Hepatocyte (in vitro differentiated cells): Measurements from ENCODE around the gene RAN. TPM values are rescaled to one million over a fixed set of nuclear protein-coding genes. Genes with fewer than 3 reads are reported as not detected.
A peak's percentile ranks its signal among the peaks of the same experiment; 100 is the strongest.

ENCODE experiments used
- DNase-seq: peaks from one replicate; pipeline ENCODE4 v3.0.0-alpha.2; 2016; ENCODE audit warnings: low spot score
- H2AFZ ChIP-seq: fragments of 200-600 bp; sonication (generic); 2 replicates; pipeline ENCODE4 v1.6.0; 2016; ENCODE audit warnings: antibody characterized with exemption, mild to moderate bottlenecking
- H3K27ac ChIP-seq: fragments of 200-600 bp; sonication (generic); 2 replicates; pipeline ENCODE4 v1.5.1; 2016; ENCODE audit warnings: mild to moderate bottlenecking
- H3K27me3 ChIP-seq: fragments of 200-600 bp; sonication (generic); 2 replicates; pipeline ENCODE4 v1.6.1; 2016
- H3K36me3 ChIP-seq: fragments of 200-600 bp; sonication (generic); replicated peaks from 2 replicates; pipeline ENCODE4 v1.5.1; 2016; ENCODE audit warnings: low read depth; ENCODE audit not compliant: insufficient read depth
- H3K4me1 ChIP-seq: fragments of 200-600 bp; sonication (generic); 2 replicates; pipeline ENCODE4 v1.5.1; 2016; ENCODE audit warnings: mild to moderate bottlenecking, moderate library complexity; ENCODE audit not compliant: insufficient read depth
- H3K4me2 ChIP-seq: fragments of 200-600 bp; sonication (generic); 2 replicates; pipeline ENCODE4 v1.6.0; 2016
- H3K4me3 ChIP-seq: fragments of 200-600 bp; sonication (generic); 2 replicates; pipeline ENCODE4 v1.5.1; 2016; ENCODE audit warnings: mild to moderate bottlenecking
- H3K79me2 ChIP-seq: fragments of 200-600 bp; sonication (generic); 2 replicates; pipeline ENCODE4 v1.6.0; 2017; ENCODE audit warnings: mild to moderate bottlenecking
- H3K9me2 ChIP-seq: fragments of 200-600 bp; sonication (generic); replicated peaks from 2 replicates; pipeline ENCODE4 v1.6.0; 2017; ENCODE audit warnings: mild to moderate bottlenecking; ENCODE audit not compliant: insufficient read depth
- H3K9me3 ChIP-seq: fragments of 200-600 bp; sonication (generic); 2 replicates; pipeline ENCODE4 v1.5.1; 2016; ENCODE audit warnings: low read depth, mild to moderate bottlenecking
- H4K20me1 ChIP-seq: fragments of 200-600 bp; sonication (generic); 2 replicates; pipeline ENCODE4 v1.6.0; 2016; ENCODE audit warnings: mild to moderate bottlenecking; ENCODE audit not compliant: insufficient read depth, poor library complexity, severe bottlenecking
- EZH2 ChIP-seq: fragments of 200-600 bp; sonication (generic); IDR thresholded peaks from 2 replicates; pipeline ENCODE4 v1.6.1; 2016; ENCODE audit warnings: antibody characterized with exemption, mild to moderate bottlenecking, borderline replicate concordance
- EZH2phosphoT487 ChIP-seq: fragments of 200-600 bp; sonication (generic); IDR thresholded peaks from one replicate; pipeline ENCODE4 v1.6.1; 2018; ENCODE audit warnings: antibody characterized with exemption, mild to moderate bottlenecking, low read depth, moderate library complexity; ENCODE audit not compliant: unreplicated experiment, severe bottlenecking
- WGBS: methylation state at CpG from one replicate; pipeline ENCODE4 v1.1.6; 2016; ENCODE audit warnings: low lambda C conversion rate; ENCODE audit errors: missing lambda C conversion rate; 5-methylcytosine and 5-hydroxymethylcytosine counted together
- polyA plus RNA-seq: library from polyadenylated mRNA; unstranded; fragments of >200 nt; fragmentation: Nextera tagmentation; extraction: Ambion mirVana; gene quantifications from 2 replicates; pipeline ENCODE4 v1.2.1, GENCODE V29; 2016
- total RNA-seq: library from RNA; depleted of rRNA; stranded (reverse); fragments of >200 nt; gene quantifications from 2 replicates; pipeline ENCODE4 v1.2.3, GENCODE V29; 2014
- TF ChIP-seq, protein P1 (sequence below): fragments of 200-600 bp; sonication (generic); IDR thresholded peaks from 2 replicates; pipeline ENCODE4 v1.5.1; 2016; ENCODE audit warnings: antibody characterized with exemption, mild to moderate bottlenecking; ENCODE audit not compliant: poor library complexity

Gene RAN
- total and polyA plus RNA-seq, 2 experiments from 2014 or later, result 300 to 673 TPM

DNA sequence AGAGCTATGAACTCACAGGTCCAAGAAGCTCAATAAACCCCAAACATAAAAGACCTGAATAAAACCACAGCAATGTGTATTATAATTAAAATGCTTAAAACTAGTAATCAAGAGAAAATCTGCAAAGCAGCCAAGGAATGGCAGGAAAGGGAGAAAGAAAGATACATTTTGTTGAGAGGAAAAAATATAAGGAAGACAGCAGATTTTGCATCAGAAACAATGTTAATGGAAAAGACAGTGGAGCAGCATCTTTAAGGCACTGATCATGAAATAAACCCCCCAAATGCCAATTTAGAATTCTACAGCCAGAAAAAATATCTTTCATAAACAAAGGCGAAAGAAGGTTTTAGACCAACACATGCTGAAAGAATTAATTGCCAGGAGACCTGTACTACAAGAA is 39.3 kb downstream of the RAN start:
- no peaks in the 10 kb centered on the region for H4K20me1 ChIP-seq
- no peaks in the 10 kb centered on the region for H3K9me2 ChIP-seq
- TF ChIP-seq EZH2, result no peak
- TF ChIP-seq, protein P1, sequence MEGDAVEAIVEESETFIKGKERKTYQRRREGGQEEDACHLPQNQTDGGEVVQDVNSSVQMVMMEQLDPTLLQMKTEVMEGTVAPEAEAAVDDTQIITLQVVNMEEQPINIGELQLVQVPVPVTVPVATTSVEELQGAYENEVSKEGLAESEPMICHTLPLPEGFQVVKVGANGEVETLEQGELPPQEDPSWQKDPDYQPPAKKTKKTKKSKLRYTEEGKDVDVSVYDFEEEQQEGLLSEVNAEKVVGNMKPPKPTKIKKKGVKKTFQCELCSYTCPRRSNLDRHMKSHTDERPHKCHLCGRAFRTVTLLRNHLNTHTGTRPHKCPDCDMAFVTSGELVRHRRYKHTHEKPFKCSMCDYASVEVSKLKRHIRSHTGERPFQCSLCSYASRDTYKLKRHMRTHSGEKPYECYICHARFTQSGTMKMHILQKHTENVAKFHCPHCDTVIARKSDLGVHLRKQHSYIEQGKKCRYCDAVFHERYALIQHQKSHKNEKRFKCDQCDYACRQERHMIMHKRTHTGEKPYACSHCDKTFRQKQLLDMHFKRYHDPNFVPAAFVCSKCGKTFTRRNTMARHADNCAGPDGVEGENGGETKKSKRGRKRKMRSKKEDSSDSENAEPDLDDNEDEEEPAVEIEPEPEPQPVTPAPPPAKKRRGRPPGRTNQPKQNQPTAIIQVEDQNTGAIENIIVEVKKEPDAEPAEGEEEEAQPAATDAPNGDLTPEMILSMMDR, result no peak
- TF ChIP-seq EZH2phosphoT487, result no peak
- H3K27ac ChIP-seq, result no peak overlapping the region
- WGBS, result 86% methylated on average over 1 of the region's 1 CpG
- H3K9me3 ChIP-seq, result peaks cover 8% of the 10 kb centered on the region
- no peak overlapping the region for H3K4me3 ChIP-seq
- H3K79me2 ChIP-seq, result no peaks in the 10 kb centered on the region
- H3K4me2 ChIP-seq, result no peak overlapping the region
- H3K4me1 ChIP-seq, result no peaks in the 10 kb centered on the region
- H3K36me3 ChIP-seq, result no peaks in the 10 kb centered on the region
- peaks cover 3% of the 10 kb centered on the region for H3K27me3 ChIP-seq
- no peak overlapping the region for H2AFZ ChIP-seq
- DNase-seq, result no peak

DNA sequence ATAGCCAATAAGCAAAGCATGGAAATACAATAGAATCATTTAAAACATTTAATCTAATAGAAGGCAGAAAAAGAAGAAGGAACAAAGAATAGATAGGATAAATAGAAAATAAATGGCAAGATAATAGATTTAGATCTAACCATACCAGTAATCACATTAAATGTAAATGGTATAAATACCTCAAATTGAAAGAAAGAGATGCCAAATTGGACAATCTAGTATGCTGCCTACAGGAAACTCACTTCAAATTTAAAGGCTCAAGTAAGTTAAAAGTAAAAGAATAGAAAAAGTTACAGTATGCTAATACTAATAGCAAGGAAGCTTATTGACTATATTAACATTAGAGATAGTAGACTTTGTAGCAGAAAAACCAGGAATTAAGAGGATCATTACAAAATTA is 40.1 kb downstream of the RAN start:
- TF ChIP-seq, protein P1, result no peak
- TF ChIP-seq EZH2 (no peak), EZH2phosphoT487 (no peak)
- no peaks in the 10 kb centered on the region for H4K20me1 ChIP-seq
- no peaks in the 10 kb centered on the region for H3K79me2 ChIP-seq
- no peak overlapping the region for H3K4me2 ChIP-seq
- H3K9me3 ChIP-seq, result peaks cover 8% of the 10 kb centered on the region
- no peaks in the 10 kb centered on the region for H3K36me3 ChIP-seq
- H2AFZ ChIP-seq, result no peak overlapping the region
- no peak for DNase-seq
- peaks cover 3% of the 10 kb centered on the region for H3K27me3 ChIP-seq
- no peak overlapping the region for H3K27ac ChIP-seq
- no peak overlapping the region for H3K4me3 ChIP-seq
- no peaks in the 10 kb centered on the region for H3K4me1 ChIP-seq
- no peaks in the 10 kb centered on the region for H3K9me2 ChIP-seq

DNA sequence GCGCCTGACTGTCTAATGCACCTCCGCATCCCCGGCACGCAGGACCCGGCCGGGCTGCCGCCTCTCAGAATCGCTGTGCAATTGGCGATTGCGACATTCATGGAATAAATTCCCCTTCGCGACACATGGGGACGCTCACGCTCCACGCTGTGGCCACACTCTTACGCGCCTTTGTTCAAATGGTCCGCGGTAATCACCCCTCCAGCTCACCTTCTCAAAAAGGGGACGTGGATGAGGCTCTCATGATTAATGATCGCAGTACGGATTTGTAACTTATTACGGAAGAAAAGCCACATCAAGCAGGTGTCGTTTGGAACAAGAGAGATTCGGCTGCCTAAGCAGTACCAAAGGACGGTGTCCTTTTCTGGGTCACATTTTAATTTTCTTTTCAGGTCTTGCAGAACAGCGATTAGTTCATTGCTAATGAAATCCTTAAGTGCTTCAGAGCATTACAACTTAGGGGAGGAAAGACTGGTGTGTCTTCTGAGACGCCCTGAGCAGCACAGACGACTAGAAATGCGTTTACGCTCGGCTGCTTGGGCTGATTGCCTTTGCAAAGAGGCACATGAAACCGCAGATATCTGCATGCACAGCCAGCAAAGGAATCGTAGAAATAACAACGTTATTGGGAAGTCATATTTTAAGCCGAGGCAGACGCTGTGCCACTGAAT is 44.5 kb downstream of the RAN start:
- WGBS, result 27% methylated on average over 36 of the region's 37 CpGs
- H3K4me2 ChIP-seq, result peak overlapping the region; percentile 69
- H3K79me2 ChIP-seq, result no peaks in the 10 kb centered on the region
- no peak overlapping the region for H3K27ac ChIP-seq
- no peaks in the 10 kb centered on the region for H4K20me1 ChIP-seq
- H3K9me2 ChIP-seq, result no peaks in the 10 kb centered on the region
- peaks cover 9% of the 10 kb centered on the region for H3K4me1 ChIP-seq
- TF ChIP-seq EZH2phosphoT487, result no peak
- TF ChIP-seq EZH2, result no peak
- TF ChIP-seq, protein P1, result peak; percentile 92
- H3K36me3 ChIP-seq, result no peaks in the 10 kb centered on the region
- DNase-seq, result peak; percentile 81
- H3K4me3 ChIP-seq, result no peak overlapping the region
- peaks cover 3% of the 10 kb centered on the region for H3K27me3 ChIP-seq
- peak overlapping the region; percentile 7 for H2AFZ ChIP-seq
- H3K9me3 ChIP-seq, result peaks cover 6% of the 10 kb centered on the region

DNA sequence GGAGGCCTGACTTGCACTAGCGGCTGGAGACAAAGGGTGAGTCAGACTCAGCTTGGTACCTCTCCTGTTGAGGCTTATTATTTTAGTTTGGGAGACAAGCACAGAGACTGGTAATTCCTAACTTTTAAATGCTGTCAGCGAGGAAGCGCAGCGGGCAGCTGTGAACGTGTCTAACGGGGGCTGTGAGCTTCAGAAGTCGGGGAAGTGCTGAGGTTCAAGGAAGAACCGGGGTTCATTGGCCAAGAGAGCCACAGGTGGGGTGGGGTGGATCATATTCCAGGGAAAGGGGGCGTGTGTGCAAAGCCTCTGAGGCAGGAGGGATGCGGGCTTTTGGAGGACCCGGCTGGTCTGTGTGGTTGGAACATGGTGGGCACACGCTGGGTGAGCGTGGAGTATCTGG is 45.7 kb downstream of the RAN start:
- H3K79me2 ChIP-seq, result no peaks in the 10 kb centered on the region
- DNase-seq, result no peak
- no peaks in the 10 kb centered on the region for H3K9me2 ChIP-seq
- H3K27ac ChIP-seq, result no peak overlapping the region
- H2AFZ ChIP-seq, result no peak overlapping the region
- H4K20me1 ChIP-seq, result no peaks in the 10 kb centered on the region
- peaks cover 9% of the 10 kb centered on the region for H3K4me1 ChIP-seq
- TF ChIP-seq, protein P1, result no peak
- TF ChIP-seq EZH2phosphoT487, result no peak
- TF ChIP-seq EZH2, result no peak
- no peak overlapping the region for H3K4me3 ChIP-seq
- H3K36me3 ChIP-seq, result no peaks in the 10 kb centered on the region
- H3K4me2 ChIP-seq, result no peak overlapping the region
- H3K9me3 ChIP-seq, result no peaks in the 10 kb centered on the region
- WGBS, result 92% methylated on average over 13 of the region's 13 CpGs
- peaks cover 3% of the 10 kb centered on the region for H3K27me3 ChIP-seq
